ENCODE measurements around the gene MAP1LC3B.

The MAP1LC3B gene

DNA sequence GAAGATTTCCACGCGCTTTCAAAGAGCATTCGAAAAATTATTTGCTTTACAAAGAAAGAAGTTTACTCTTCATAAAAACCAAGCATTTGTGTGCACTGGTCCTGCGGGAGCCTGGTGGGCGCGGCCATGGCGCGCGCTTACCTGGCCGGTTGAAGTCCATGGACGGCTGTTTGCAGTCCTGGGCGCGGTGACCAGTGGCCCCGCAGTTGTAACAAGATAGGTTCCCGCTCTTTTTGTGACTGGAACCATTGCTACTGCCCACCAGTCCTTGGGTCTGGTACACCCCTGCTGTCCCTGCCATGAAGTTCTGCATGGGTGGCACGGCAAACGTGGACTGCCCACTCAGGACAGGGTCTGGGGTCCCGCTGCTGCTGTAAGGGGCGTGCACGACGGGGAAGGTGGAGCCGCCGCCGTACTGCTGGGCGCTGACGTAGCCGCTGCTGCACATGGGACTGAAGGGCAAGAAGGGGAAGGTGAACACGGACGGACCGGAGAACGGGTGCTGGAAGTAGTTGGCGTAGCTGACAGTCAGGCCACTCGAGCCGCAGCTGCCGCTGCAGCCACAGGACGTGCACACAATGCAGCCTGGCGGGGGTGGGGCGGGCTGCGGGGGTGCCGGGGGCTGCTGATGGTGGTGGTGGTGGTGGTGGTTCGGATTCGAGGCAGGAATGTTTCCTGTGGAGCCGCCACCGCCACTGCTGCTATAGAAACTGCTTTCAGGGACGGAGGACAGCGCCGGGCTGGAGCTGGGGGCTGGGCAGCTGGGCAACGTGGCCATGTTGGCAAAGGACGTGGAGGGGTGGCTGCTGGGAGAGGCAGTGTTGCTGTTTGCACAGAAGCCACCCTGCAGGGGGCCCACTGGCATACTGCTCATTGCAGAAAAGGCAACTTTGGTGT lies 19.5 kb downstream of the MAP1LC3B start:
- DNase-seq, result no peak

DNA sequence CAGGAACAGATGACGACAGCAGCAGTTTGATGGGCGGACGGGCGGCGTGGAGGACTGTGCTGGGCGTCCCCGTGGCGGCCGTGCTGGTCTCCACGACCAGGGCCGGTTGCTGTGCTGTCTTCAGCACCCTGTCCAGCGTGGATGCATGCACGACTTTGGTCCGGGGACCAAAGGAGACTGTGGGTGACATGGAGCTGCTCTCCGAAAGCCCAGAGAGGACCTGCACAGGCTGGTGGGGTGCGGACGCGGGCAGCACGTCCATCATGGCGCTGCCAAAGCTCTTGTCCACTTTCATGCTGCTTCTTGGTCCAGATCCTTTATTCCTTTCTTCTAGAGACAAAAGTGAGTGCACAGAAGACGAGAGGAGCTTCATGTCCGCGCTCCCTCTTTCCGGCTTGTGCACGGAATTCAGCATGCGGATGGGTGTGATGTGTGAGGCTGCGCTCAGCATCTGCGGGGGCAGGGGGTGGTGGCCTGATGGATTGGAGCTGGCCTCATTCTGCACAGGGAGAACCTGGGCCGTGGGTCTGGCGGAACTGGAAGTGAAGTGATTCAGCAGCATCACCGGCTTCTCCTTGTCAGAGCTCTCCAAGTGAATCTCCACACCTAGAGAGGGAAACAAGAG lies 20.3 kb downstream of the MAP1LC3B start:
- DNase-seq, result no peak

- DNase-seq, result no peak
These were observed 20.9 kb downstream of the MAP1LC3B start for GRCh38 chr16:87412996-87413421.

- no peak for DNase-seq
These were observed 22.1 kb downstream of the MAP1LC3B start for GRCh38 chr16:87414251-87414680.

- no peak for DNase-seq
These were observed 23.3 kb downstream of the MAP1LC3B start for GRCh38 chr16:87415441-87415840.

DNA sequence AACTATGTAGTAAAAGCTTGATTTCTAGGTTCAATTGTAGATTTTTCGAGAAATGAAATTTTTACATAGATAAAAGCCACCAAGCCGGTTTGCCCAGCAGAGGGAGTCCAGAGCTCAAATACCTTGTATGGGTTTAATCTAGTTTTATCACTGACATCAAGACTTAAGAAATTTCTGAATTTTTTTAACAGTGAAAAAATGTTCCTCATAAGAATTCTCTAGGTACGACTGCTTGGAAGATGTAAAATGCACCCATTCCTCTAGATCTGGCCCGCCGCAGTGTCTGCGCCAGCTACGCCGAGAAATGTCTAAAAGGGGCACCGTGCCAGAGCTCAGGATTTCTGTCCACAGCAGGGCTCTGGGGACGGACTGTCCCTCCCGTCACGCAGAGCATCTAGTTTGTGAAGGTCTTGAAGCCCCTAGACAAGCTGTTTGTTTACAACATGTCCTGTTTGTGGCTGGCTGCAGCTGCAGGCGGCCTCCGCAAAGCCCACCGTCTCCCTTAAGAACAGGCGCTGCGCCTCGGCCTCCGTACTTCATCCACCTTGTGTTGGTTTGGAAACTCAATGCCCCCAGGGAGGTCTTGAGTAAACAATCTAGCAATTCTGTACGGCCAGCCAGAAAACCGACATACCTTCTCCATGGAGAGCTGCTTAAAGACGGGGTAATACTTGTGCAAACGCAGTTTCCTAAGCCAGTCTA lies 24.8 kb downstream of the MAP1LC3B start:
- peak; percentile 36 for DNase-seq

DNA sequence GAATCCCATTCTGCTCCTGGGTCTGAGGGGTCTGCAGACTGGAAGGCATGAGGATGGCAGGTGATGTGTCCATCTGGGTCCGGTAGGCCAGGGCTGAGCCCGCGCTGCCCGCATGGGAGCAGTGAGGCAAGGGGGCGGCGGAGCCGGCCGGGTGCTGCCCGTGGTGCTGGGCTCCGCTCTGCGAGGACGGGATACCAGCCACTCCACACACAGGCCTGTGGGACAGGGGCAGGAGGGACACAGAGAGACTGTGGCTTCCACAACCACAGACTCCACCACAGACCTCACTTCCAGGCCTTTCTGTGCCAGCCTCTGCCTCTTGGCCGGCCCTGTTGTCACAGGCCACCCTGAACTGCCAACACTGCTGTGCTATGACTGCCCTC lies 25.4 kb downstream of the MAP1LC3B start:
- DNase-seq, result no peak

- DNase-seq, result no peak
These were observed 26.1 kb downstream of the MAP1LC3B start for GRCh38 chr16:87418216-87418615.

DNA sequence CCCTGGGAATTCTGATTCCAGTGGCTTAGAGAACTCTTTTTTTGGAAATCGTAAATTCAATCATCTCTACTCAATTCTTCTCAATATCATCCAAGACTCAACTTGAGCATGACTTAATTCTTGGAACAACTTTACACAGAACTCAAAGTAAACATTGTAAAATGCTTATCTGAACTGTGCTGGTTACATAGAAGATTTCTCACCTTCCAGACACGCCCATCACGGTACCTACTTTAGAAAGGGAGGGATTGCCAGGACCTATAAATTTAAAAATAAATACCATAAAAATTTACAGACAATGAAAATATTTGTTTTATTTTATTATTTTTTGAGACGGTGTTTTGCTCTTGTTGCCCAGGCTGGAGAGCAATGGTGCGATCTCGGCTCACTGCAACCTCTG lies 26.5 kb downstream of the MAP1LC3B start:
- no peak for DNase-seq

DNA sequence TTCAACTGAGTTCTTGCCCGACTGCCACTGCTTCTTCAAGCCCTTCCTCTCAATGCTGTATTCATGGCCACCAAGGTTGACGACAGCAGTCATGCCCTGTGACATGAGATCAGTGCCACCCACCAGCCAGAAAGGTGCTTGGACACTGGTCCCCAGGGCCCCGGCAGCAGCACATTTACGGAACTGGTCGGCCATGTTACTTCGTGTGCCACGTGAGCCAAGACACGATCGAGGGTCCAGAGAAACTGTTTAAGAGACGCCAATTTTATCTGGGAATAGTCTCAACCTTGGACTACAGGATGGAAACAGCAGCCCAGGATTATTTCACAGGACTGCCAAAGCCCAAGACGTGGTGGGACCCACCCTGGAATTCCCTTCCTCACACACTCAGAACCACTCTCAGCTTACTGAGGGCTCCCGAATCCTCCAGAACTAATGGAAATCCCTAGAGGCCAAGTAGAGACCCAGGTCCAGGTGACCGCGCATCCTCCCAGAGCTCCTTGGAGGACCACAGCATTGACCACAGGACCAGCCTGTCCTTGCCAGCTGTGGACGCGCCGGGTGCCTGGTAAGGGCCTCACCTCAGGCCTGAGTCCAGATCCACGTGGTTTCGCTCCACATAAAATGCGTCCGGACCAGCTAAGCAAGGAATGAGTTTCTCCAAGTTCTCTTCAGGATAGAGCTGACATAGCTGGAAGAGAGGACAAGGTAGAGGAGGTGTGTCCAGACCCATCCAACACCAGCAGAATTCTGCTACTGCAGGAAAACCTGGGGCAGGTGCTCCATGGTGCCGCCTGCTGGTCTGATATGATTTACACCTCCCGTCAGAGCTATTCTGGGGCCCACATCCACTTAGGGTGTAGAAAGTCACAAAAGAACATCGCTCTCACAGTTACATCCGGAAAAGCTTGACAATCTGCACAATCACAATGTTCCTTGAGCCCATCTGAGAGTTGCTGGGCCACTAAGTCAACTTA lies 28.2 kb downstream of the MAP1LC3B start:
- peak; percentile 7 for DNase-seq

GRCh38 chr16:87421003-87421912 lies 29.1 kb downstream of the MAP1LC3B start:
- DNase-seq, result no peak

DNA sequence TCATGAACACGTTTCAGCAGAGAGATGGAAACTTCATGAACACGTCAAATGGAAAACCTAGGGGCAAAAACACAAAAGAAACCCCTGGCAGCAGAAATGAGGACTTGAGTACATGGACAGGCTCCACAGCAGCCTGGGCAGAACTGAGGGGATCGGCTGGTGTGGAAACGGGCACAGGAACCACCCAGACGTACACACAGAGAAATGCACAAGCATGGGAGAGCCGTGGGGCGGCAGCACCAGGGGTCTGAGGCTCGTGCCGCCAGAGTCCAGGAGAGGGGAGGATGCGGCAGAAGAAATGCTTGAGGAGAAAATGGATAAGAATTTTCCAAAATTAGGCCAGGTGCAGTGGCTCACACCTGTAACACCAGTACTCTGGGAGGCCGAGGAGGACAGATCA lies 30.0 kb downstream of the MAP1LC3B start:
- no peak for DNase-seq

GRCh38 chr16:87423429-87423828 lies 31.3 kb downstream of the MAP1LC3B start:
- DNase-seq, result no peak

DNA sequence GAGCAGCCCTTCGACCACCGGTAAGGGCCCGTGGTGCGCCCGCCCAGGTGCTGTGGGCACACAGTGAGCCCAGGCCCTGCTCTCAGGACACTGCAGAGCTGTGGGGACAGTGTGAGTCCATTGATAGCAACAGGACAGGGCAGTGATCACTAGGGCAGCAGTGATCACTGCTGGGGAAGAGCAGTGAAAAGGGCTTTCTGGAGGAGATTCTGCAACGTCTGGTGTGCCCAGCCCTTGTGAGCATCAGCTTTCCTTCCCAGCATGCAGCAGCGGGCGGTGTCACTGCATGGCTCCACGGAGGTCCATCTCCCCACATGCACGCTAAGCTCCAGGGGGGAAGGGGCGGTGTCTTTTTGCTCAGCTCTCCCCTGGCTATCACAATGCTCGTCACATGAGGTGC lies 32.1 kb downstream of the MAP1LC3B start:
- DNase-seq, result no peak

DNA sequence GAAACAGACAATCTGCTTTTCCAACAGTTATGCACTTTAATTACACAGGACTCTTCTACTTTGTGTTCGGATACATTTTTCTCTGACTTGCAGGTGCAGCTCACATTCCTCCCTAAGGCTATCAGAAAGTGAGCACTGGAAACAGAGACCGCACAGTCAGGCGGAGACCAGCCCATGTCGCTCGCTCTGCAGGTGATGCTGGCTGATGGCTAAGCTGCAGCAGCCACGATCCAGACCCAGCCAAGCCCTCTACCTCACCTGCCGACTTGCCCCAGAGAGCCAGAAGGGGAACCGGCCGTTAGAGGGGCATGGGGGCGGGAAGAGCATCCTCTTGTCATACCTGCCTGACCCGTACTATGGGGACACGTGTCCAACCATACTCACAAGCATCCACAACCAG lies 33.8 kb downstream of the MAP1LC3B start:
- DNase-seq, result no peak

GRCh38 chr16:87426423-87427215 lies 34.5 kb downstream of the MAP1LC3B start:
- no peak for DNase-seq

GRCh38 chr16:87431926-87432325 lies 39.8 kb downstream of the MAP1LC3B start:
- peak; percentile 13 for DNase-seq

GRCh38 chr16:87432330-87432915 lies 40.3 kb downstream of the MAP1LC3B start:
- no peak for DNase-seq

DNA sequence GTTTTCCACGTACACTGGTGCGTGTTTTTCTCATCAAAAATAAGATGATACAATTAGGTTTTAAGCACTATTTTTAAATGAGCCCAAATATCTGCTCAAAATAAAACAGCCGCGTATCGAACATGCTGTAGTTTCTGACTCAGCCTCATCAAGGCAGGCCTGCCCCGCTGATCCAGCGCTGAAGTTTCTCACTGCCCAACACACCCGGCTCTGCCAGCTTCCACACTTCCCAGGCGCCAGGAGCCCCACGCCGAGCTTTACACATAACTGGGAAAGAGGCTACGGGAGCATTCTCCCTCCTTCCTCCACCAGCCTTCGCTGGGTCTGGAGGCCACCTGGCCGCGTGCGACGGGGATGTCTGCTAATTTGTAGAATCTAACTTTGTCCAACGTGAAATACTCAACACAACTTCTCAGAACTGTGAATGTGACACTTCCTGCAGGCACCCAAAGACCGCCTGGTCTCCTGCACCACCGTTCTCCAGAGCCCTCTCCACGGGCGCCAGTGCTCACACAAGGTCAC lies 42.1 kb downstream of the MAP1LC3B start:
- DNase-seq, result no peak
